ENCODE results near the gene RAPGEF5. TPM values are rescaled to one million over a fixed set of nuclear protein-coding genes. Genes with fewer than 3 reads are reported as not detected.

Gene RAPGEF5
- total and polyA plus RNA-seq, 9 donors = 6.4 to 22.5 (median 10.4) TPM

- DNase-seq = no peak
- Histone ChIP-seq H3K27ac (no peak overlapping the region), H3K4me1 (ENCODE audit: insufficient read depth) (no peaks in the 10 kb centered on the region), H3K36me3 (no peaks in the 10 kb centered on the region), H3K9me3 (no peaks in the 10 kb centered on the region), H3K27me3 (no peaks in the 10 kb centered on the region), H3K4me3 (no peak overlapping the region)
- 63 to 71% (median 70%) methylated on average over 3 of the region's 3 CpGs for WGBS, 3 donors
- intact Hi-C loops (cut with DNase I) = no loop called here
- TF ChIP-seq POLR2A (IDR thresholded peaks at IDR 0.05) = no peak
- no peak for TF ChIP-seq EP300 (IDR thresholded peaks at IDR 0.05)
- no peak for TF ChIP-seq CTCF (IDR thresholded peaks at IDR 0.05)
Observed at GRCh38 chr7:22292531-22292930, 64.4 kb downstream of the RAPGEF5 start.

- intact Hi-C loops (cut with DNase I) = no loop called here
- H3K9me3 ChIP-seq = no peaks in the 10 kb centered on the region
- WGBS, 3 donors = 79 to 90% (median 79%) methylated on average over 2 of the region's 2 CpGs
Observed at GRCh38 chr7:22291977-22292376, 65.0 kb downstream of the RAPGEF5 start.

GRCh38 chr7:22288202-22288601 is 68.8 kb downstream of the RAPGEF5 start:
- 89 to 95% (median 94%) methylated on average over 6 of the region's 6 CpGs for WGBS, 3 donors
- H3K27ac ChIP-seq = no peak overlapping the region
- no peak for DNase-seq
- H3K27me3 ChIP-seq = no peaks in the 10 kb centered on the region
- no peaks in the 10 kb centered on the region for H3K9me3 ChIP-seq
- H3K4me3 ChIP-seq = no peak overlapping the region
- TF ChIP-seq CTCF (IDR thresholded peaks at IDR 0.05) = no peak
- TF ChIP-seq POLR2A (IDR thresholded peaks at IDR 0.05) = no peak
- no peak for TF ChIP-seq EP300 (IDR thresholded peaks at IDR 0.05)
- no peaks in the 10 kb centered on the region for H3K4me1 ChIP-seq (ENCODE audit: insufficient read depth)
- intact Hi-C loops (cut with DNase I) = no loop called here
- H3K36me3 ChIP-seq = no peaks in the 10 kb centered on the region

More at GRCh38 chr7:22291977-22292376, 65.0 kb downstream of the RAPGEF5 start:
- Histone ChIP-seq H3K27me3 (no peaks in the 10 kb centered on the region), H3K4me1 (ENCODE audit: insufficient read depth) (no peaks in the 10 kb centered on the region), H3K36me3 (no peaks in the 10 kb centered on the region), H3K4me3 (no peak overlapping the region), H3K27ac (no peak overlapping the region)
- no peak for DNase-seq
- TF ChIP-seq POLR2A (IDR thresholded peaks at IDR 0.05) = no peak
- TF ChIP-seq EP300 (IDR thresholded peaks at IDR 0.05) = no peak
- TF ChIP-seq CTCF (IDR thresholded peaks at IDR 0.05) = no peak

GRCh38 chr7:22287412-22287811 is 69.5 kb downstream of the RAPGEF5 start:
- intact Hi-C loops (cut with DNase I) = no loop called here
- DNase-seq = no peak
- no peaks in the 10 kb centered on the region for H3K36me3 ChIP-seq

More at GRCh38 chr7:22287412-22287811, 69.5 kb downstream of the RAPGEF5 start:
- Histone ChIP-seq H3K4me3 (no peak overlapping the region), H3K9me3 (no peaks in the 10 kb centered on the region), H3K27me3 (no peaks in the 10 kb centered on the region), H3K27ac (no peak overlapping the region), H3K4me1 (ENCODE audit: insufficient read depth) (no peaks in the 10 kb centered on the region)
- TF ChIP-seq EP300 (IDR thresholded peaks at IDR 0.05) (no peak), CTCF (IDR thresholded peaks at IDR 0.05) (no peak), POLR2A (IDR thresholded peaks at IDR 0.05) (no peak)
- 80 to 88% (median 86%) methylated on average over 2 of the region's 2 CpGs for WGBS, 3 donors
